ENCODE results near the gene CDHR4.

GRCh38 chr3:49812916-49813496 lies 13.3 kb upstream of the CDHR4 start:
- TF ChIP-seq CTCF (IDR thresholded peaks at IDR 0.05; ENCODE audit: low read length) = no peak
- no peak for TF ChIP-seq EZH2 (optimal IDR thresholded peaks at IDR 0.05; ENCODE audit: low read depth, low read length)
- no peak for TF ChIP-seq EZH2phosphoT487 (IDR thresholded peaks at IDR 0.05; ENCODE audit: low read length)

All from MM.1S (cell line).